GM18517 (cell line): ENCODE measurements around the gene NEMF.
"Not testable (repeated sequence)": the region's sequence is repeated elsewhere in the genome, so short reads cannot be mapped to it uniquely, and the experiment has no call there.

Experiments used
- ATAC-seq: cut with Tn5 transposase; IDR thresholded peaks from one replicate; pipeline ENCODE4 v1.9.1; 2021; ENCODE audit warnings: mild to moderate bottlenecking, moderate library complexity; ENCODE audit not compliant: unreplicated experiment

NEMF gene

GRCh38 chr14:49754570-49755097 is 98.0 kb downstream of the NEMF start:
- ATAC-seq = no peak

GRCh38 chr14:49746476-49746875 is 106.1 kb downstream of the NEMF start:
- ATAC-seq = not testable (repeated sequence)

DNA sequence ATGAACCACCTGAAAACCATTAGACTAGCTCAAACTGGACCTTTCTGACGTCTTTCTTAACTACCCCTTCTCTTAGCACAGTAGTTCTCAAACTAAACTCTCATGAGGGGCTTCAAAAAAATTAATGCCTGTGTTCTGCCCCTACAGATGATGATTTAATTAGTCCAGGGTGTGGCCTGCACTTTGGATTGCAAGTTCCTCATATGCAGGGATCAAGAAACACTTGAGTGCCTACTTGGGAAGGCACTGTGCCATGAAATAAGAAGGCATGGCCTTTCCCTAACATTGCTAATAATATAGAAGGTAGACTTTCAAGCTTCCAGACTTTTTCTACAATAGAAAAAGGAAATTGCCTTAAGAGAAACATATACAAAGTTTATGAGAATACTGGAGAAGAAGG is 107.4 kb downstream of the NEMF start:
- ATAC-seq = no peak

DNA sequence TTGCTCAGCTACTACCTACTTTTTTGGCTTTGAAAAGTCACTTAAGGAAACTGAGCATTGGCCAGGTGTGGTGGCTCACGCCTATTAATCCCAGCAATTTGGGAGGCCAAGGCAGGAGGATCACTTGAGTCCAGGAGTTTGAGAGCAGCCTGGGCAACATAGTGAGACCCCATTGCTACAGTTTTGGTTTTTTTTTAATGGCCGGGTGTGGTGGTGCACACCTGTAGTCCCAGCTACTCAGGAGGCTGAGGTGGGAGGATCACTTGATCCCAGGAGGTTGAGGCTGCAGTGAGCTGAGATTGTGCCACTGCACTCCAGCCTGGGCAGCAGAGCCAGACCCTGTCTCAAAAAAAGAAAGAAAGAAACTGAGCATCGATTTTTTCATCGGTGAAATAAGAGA is 116.9 kb downstream of the NEMF start:
- not testable (repeated sequence) for ATAC-seq

- ATAC-seq = no peak
Measured at GRCh38 chr14:49733836-49734235, 118.8 kb downstream of the NEMF start.

GRCh38 chr14:49732896-49733295 is 119.7 kb downstream of the NEMF start:
- no peak for ATAC-seq
